Activated CD8-positive, alpha-beta T cell treated with anti-CD3 and anti-CD28 coated beads for 36 hours (primary cell): Measurements from ENCODE around the gene KCNK15. TPM values are rescaled to one million over a fixed set of nuclear protein-coding genes. Genes with fewer than 3 reads are reported as not detected.

Experiments
- ATAC-seq: fragments of 200-7000 bp; cut with Tn5 transposase; one replicate; pipeline ENCODE4 v1.10.0; 2021; ENCODE audit warnings: mild to moderate bottlenecking, moderate library complexity
- CTCF ChIA-PET: fragments of 350-600 bp; sonication (Branson Sonifier 250); formaldehyde crosslinking; loops from one replicate; lab custom pipeline; 2021; ENCODE audit warnings: antibody characterized with exemption; lab: Charles Lee
- POLR2A ChIA-PET: fragments of 350-600 bp; sonication (Branson Sonifier 250); formaldehyde crosslinking; loops from one replicate; lab custom pipeline; 2021; ENCODE audit warnings: antibody characterized with exemption; lab: Charles Lee
- DNase-seq: peaks from one replicate; pipeline ENCODE4 v3.0.0-alpha.2; 2020
- H3K27ac Mint-ChIP-seq: one replicate; pipeline ENCODE4 v1.8.0; 2021; ENCODE audit warnings: mild to moderate bottlenecking, mixed read lengths
- H3K27me3 Mint-ChIP-seq: one replicate; pipeline ENCODE4 v1.8.0; 2021; ENCODE audit warnings: mixed read lengths
- H3K36me3 Mint-ChIP-seq: one replicate; pipeline ENCODE4 v1.8.0; 2021; ENCODE audit warnings: low read depth, mixed read lengths
- H3K4me1 Mint-ChIP-seq: one replicate; pipeline ENCODE4 v1.8.0; 2021; ENCODE audit warnings: low read depth, mixed read lengths
- H3K4me3 Mint-ChIP-seq: one replicate; pipeline ENCODE4 v1.8.0; 2021; ENCODE audit warnings: mild to moderate bottlenecking, moderate library complexity, mixed read lengths
- H3K9me3 Mint-ChIP-seq: one replicate; pipeline ENCODE4 v1.8.0; 2021; ENCODE audit warnings: mixed read lengths
- intact Hi-C: fragments of 100-400 bp; cut with micrococcal nuclease; formaldehyde crosslinking; loops from one replicate; pipeline ENCODE4 v1.10.0; 2022
- total RNA-seq, 2 experiments: library from RNA; stranded (reverse); gene quantifications; one replicate each; pipeline ENCODE4 v1.2.3, GENCODE V29; 2021
- TF ChIP-seq, protein P1 (sequence below): fragments of 200-600 bp; IDR thresholded peaks from one replicate; pipeline ENCODE4 v1.8.0; 2022; ENCODE audit warnings: antibody characterized with exemption, mild to moderate bottlenecking

The KCNK15 gene
- total RNA-seq, 2 experiments from 2014 or later, result 0.25 to 0.29 TPM

DNA sequence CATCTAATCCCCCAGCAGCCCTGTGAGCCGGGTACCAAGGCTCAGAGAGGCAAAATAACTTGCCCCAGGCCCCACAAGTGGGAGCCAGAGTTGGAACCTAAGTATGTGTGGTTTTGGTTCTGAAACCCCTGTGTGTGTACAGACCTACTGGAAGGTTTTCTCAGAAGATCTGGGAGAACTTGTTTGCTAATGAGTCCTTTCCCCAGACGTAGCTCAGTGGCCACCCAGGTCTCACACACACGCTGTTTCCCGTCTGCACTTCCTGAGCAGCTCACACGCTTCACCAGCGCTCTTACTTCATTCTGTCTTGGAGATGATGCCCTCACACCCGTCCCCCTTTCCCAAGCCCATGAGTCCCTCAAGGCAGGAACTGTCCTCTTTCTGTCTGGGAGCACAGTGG, 22.3 kb upstream of the KCNK15 start:
- no peaks in the 10 kb centered on the region for H3K36me3 Mint-ChIP-seq
- ChIA-PET CTCF (interaction anchor here (1.3 to 2.3 kb wide), 3 partner anchors 9 to 38 kb away, joined by 4 to 11 read pairs (median 4); no protein-coding TSS in a partner anchor), POLR2A (no interaction called here)
- ATAC-seq (no peak), DNase-seq (no peak)
- TF ChIP-seq, protein P1, sequence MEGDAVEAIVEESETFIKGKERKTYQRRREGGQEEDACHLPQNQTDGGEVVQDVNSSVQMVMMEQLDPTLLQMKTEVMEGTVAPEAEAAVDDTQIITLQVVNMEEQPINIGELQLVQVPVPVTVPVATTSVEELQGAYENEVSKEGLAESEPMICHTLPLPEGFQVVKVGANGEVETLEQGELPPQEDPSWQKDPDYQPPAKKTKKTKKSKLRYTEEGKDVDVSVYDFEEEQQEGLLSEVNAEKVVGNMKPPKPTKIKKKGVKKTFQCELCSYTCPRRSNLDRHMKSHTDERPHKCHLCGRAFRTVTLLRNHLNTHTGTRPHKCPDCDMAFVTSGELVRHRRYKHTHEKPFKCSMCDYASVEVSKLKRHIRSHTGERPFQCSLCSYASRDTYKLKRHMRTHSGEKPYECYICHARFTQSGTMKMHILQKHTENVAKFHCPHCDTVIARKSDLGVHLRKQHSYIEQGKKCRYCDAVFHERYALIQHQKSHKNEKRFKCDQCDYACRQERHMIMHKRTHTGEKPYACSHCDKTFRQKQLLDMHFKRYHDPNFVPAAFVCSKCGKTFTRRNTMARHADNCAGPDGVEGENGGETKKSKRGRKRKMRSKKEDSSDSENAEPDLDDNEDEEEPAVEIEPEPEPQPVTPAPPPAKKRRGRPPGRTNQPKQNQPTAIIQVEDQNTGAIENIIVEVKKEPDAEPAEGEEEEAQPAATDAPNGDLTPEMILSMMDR, result no peak
- no peaks in the 10 kb centered on the region for H3K27me3 Mint-ChIP-seq
- no peaks in the 10 kb centered on the region for H3K9me3 Mint-ChIP-seq
- no peaks in the 10 kb centered on the region for H3K4me1 Mint-ChIP-seq
- no peak overlapping the region for H3K27ac Mint-ChIP-seq
- H3K4me3 Mint-ChIP-seq, result no peak overlapping the region
- intact Hi-C loops, result no loop called here

DNA sequence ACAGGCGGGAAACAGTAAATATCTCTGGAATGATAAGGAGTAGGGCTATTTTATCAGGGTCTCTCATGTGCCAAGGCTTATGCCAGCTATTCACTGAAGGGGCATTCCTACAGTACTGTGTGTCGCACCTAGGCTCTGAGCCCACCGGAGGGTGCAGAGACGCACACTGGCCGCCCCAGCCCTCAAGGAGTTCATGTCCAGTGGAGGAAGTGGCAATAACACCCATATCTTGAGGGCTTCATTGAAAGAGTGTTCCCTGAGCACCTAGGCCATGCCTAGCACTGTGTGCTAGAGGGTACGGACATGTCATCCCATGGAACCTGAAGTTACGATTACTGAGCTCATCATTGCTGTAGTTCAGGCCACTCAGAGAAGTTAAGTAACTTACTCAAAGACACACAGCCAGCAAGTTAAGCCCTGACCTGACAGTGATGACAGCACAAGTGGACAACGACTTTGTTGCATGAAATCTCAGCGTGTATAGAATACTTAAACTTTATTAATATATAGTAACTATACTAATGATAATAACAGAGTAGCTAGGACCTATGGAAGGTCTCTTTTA, 21.8 kb upstream of the KCNK15 start:
- Mint-ChIP-seq H3K27me3 (no peaks in the 10 kb centered on the region), H3K36me3 (no peaks in the 10 kb centered on the region), H3K27ac (no peak overlapping the region), H3K4me3 (no peak overlapping the region), H3K9me3 (no peaks in the 10 kb centered on the region), H3K4me1 (no peaks in the 10 kb centered on the region)
- ChIA-PET POLR2A (no interaction called here), CTCF (interaction anchor here (1.0 to 2.3 kb wide), 4 partner anchors 9 to 38 kb away, joined by 3 to 11 read pairs (median 4); no protein-coding TSS in a partner anchor)
- intact Hi-C loops, result no loop called here
- TF ChIP-seq, protein P1, result no peak
- DNase-seq (no peak), ATAC-seq (no peak)

DNA sequence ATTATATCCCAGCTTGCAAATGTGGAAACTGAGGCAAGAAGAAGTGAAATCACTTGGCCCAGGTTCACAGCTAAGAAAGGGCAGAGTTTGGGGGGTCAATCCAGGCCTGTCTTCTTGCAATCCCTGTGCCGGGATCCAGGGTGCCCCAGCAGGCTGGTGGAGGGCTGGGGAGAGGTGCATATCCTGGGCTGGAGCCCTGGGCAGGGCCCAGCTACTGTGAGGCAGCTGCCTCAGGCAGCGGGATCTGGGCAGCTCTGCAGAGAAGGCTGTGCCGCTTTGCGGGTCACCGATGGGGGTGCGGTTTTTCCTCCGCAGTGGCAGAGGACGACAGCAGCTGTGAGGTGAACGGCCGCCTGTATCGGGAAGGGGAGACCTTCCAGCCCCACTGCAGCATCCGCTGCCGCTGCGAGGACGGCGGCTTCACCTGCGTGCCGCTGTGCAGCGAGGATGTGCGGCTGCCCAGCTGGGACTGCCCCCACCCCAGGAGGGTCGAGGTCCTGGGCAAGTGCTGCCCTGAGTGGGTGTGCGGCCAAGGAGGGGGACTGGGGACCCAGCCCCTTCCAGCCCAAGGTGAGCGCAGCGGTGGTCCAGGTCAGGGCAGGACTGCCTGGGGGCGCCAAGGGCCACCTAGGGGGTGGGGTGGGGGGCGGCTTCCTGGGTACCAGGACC, 21.1 kb upstream of the KCNK15 start:
- TF ChIP-seq, protein P1, result no peak
- no peaks in the 10 kb centered on the region for H3K36me3 Mint-ChIP-seq
- ATAC-seq, result no peak
- no peaks in the 10 kb centered on the region for H3K27me3 Mint-ChIP-seq
- ChIA-PET POLR2A (no interaction called here), CTCF (interaction anchor here (1.0 to 2.3 kb wide), 4 partner anchors 8 to 39 kb away, joined by 3 to 11 read pairs (median 4); no protein-coding TSS in a partner anchor)
- H3K9me3 Mint-ChIP-seq, result no peaks in the 10 kb centered on the region
- intact Hi-C loops, result no loop called here
- H3K27ac Mint-ChIP-seq, result no peak overlapping the region
- no peak for DNase-seq
- H3K4me1 Mint-ChIP-seq, result no peaks in the 10 kb centered on the region
- H3K4me3 Mint-ChIP-seq, result no peak overlapping the region

DNA sequence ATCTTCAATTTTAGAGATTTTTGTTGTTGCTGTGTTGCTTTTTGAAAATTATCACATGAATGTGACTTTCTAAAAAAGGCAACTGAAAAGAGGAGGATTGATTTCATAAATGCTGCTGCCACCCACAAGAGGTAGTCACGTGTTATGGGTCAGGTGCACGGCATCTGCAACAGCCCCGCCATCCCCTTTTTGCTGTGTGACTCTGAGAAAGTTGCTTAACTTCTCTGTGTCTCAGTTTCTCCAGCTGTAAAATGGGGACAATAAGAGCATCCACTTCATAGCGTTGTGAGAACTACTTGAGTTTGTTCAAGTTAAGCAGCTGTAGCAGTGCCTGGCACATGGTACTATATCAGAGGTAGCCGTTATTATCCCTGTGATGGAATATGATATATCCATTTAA, 19.8 kb upstream of the KCNK15 start:
- CTCF ChIA-PET, result no interaction called here
- DNase-seq (no peak), ATAC-seq (no peak)
- Mint-ChIP-seq H3K4me3 (no peak overlapping the region), H3K27me3 (no peaks in the 10 kb centered on the region), H3K4me1 (no peaks in the 10 kb centered on the region), H3K36me3 (no peaks in the 10 kb centered on the region), H3K27ac (no peak overlapping the region), H3K9me3 (no peaks in the 10 kb centered on the region)
- intact Hi-C loops, result no loop called here
- POLR2A ChIA-PET, result interaction anchor here (0.6 to 0.7 kb wide), 2 partner anchors 92 to 175 kb away, joined by 3 to 4 read pairs; no protein-coding TSS in a partner anchor
- TF ChIP-seq, protein P1, result no peak

DNA sequence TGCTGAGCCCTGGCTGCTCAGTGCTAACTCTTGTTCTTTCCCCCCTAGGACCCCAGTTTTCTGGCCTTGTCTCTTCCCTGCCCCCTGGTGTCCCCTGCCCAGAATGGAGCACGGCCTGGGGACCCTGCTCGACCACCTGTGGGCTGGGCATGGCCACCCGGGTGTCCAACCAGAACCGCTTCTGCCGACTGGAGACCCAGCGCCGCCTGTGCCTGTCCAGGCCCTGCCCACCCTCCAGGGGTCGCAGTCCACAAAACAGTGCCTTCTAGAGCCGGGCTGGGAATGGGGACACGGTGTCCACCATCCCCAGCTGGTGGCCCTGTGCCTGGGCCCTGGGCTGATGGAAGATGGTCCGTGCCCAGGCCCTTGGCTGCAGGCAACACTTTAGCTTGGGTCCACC, 18.6 kb upstream of the KCNK15 start:
- Mint-ChIP-seq H3K27me3 (no peaks in the 10 kb centered on the region), H3K4me3 (no peak overlapping the region), H3K36me3 (no peaks in the 10 kb centered on the region), H3K27ac (no peak overlapping the region), H3K9me3 (no peaks in the 10 kb centered on the region), H3K4me1 (peaks cover 3% of the 10 kb centered on the region)
- POLR2A ChIA-PET, result interaction anchor here (0.6 kb wide), 1 partner anchor 78 kb away, joined by 3 read pairs; no protein-coding TSS in a partner anchor
- intact Hi-C loops, result no loop called here
- no peak for ATAC-seq
- CTCF ChIA-PET, result no interaction called here
- DNase-seq, result no peak
- TF ChIP-seq, protein P1, result no peak
